Loucy (cell line): ENCODE results near the gene RPL6.

Experiments
- CTCF ChIP-seq: fragments of 200-600 bp; sonication (generic); conservative IDR thresholded peaks from 2 replicates; pipeline ENCODE4 v1.5.1; 2014; ENCODE audit warnings: mild to moderate bottlenecking, antibody characterized with exemption, low read length
- EZH2phosphoT487 ChIP-seq: fragments of 200-600 bp; IDR thresholded peaks from 2 replicates; pipeline ENCODE4 v1.6.1; 2018; ENCODE audit warnings: antibody characterized with exemption, mild to moderate bottlenecking, moderate library complexity, borderline replicate concordance

DNA sequence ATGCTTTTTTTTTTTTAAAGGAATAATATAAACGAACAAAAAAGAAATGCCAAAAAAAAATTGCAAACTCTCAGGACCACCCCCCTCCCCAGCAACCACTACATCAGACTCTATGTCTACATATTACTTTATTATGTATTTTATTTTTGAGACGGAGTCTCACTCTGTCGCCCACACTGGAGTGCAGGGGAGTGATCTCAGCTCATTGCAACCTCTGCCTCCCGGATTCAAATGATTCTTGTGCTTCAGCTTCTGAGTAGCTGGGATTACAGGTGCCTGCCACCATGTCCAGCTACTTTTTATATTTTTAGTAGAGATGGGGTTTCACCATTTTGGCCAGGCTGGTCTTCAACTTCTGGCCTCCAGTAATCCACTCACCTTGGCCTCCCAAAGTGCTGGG is 50.1 kb downstream of the RPL6 start:
- TF ChIP-seq CTCF (no peak), EZH2phosphoT487 (no peak)
